ENCODE data around the gene KCNQ1.

KCNQ1 gene

DNA sequence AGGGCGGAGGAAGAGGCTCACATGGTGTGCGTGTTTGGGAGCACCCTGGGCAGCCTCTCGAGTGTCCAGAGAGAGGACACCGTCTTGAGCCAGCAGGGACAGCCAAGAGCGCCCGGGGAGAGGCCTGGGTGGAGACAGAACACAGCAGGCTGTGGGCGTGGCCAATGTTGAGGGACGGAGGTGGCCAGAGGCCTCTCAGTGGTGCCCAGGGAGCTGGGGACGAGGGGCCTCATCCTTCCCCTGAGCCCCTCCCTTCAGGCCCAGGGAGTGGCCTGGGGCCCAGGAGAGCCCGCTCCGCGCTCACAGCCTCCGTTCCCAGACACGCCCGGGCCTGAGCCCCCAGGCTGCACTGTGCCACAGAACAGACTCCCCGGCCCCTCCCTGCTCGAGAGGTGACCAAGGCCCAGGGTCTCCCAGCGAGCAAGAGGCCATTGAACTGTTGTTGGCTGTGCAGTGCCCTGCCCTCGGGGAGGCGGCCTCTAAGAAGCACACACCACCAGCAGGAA, 392.3 kb downstream of the KCNQ1 start:
- no peak overlapping the region for H3K4me3 ChIP-seq (ENCODE audit: low read depth, low read length)
- TF ChIP-seq CTCF (IDR thresholded peaks at IDR 0.05; ENCODE audit: borderline replicate concordance, insufficient read depth, low read depth, low read length) = no peak

DNA sequence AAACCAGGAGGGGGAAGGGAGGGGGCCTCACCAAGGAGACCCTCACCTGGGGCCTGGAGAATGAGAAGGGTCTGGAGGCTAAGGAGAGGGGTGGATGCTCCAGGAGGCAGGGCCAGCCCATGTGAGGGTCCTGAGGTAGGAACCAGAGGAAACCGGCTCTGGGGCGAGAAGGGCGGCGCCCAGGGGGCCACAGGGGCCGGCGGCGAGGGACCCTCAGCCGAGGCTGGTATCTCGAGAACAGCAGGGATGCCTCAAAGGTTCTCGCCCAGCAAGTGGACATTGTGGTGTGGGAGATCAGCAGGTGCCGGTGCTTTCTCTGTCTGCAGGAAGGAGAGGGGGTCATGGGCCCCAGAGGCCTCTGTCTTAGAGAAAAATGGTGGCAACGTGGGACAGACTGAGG, 392.8 kb downstream of the KCNQ1 start:
- H3K4me3 ChIP-seq (ENCODE audit: low read depth, low read length) = no peak overlapping the region
- TF ChIP-seq CTCF (IDR thresholded peaks at IDR 0.05; ENCODE audit: borderline replicate concordance, insufficient read depth, low read depth, low read length) = no peak

DNA sequence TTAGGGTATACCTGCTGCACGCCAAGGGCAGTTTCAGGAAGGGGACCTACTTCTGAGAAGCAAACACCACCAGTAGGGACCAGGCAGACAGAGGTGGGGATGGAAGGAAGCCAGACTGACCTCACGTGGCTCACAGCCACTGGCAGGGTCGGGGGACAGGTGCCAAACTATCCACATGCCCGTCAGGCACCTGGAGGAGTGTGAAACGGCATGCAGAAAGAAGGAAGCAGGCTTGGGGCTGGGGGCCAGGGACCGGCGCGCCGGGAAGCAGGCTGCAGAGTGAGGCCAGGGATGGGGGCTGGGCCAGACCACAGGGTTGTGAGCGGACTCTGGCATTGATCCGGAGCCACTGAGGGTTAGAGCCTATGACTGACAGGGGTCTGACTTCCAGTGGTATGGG, 393.3 kb downstream of the KCNQ1 start:
- H3K4me3 ChIP-seq (ENCODE audit: low read depth, low read length) = no peak overlapping the region
- no peak for TF ChIP-seq CTCF (IDR thresholded peaks at IDR 0.05; ENCODE audit: borderline replicate concordance, insufficient read depth, low read depth, low read length)

- TF ChIP-seq CTCF (IDR thresholded peaks at IDR 0.05; ENCODE audit: borderline replicate concordance, insufficient read depth, low read depth, low read length) = no peak
Observed at GRCh38 chr11:2838676-2839294, 394.0 kb downstream of the KCNQ1 start.

GRCh38 chr11:2839395-2839943, 394.7 kb downstream of the KCNQ1 start:
- H3K4me3 ChIP-seq (ENCODE audit: low read depth, low read length) = no peak overlapping the region
- TF ChIP-seq CTCF (IDR thresholded peaks at IDR 0.05; ENCODE audit: borderline replicate concordance, insufficient read depth, low read depth, low read length) = no peak

More at GRCh38 chr11:2838676-2839294, 394.0 kb downstream of the KCNQ1 start:
- H3K4me3 ChIP-seq (ENCODE audit: low read depth, low read length) = no peak overlapping the region

DNA sequence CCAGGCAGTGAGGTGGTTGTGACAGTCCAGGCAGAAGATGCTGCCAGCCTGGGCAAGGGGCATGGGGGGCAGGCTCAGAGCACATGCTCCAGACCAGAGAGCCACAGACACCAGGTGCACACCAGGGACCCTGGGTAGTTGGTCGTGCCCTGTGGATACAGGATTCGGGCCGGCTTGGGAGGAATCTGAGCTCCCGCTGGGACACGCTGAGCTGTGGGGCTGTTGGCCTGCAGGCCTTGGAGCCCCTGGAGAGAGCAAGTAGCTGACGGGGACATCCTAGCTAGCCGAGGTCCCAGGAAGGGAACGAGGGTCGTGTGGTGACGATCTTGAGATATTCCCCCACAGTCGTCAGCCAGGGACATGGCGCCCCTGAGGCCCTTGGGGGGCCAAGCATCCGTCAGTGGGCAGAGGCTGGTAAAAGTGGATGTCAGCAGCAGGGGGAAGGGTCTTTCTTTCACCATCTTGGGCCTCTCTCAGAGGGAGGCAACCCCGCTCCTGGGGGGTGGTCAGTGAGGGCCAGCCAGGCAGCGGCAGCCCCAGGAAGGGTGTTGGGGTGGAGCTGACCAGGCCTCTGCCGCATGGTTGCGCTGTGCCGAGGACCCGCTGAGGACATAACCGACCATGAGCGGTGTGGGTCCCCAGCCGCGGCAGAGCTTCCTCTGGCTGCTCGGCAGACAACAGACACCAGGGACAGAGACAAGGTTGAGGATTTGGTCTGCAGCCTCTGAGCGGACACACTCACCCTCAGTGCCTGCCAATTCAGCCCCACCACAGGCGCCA, 396.8 kb downstream of the KCNQ1 start:
- TF ChIP-seq CTCF (IDR thresholded peaks at IDR 0.05; ENCODE audit: borderline replicate concordance, insufficient read depth, low read depth, low read length) = no peak
- no peak overlapping the region for H3K4me3 ChIP-seq (ENCODE audit: low read depth, low read length)

All from GM12875 (cell line).